CD4-positive, alpha-beta T cell treated with Interleukin-6 for 4 hours (primary cell): Measurements from ENCODE around the gene HOMER3.
A peak's percentile ranks its signal among the peaks of the same experiment; 100 is the strongest.
"Not testable (repeated sequence)": the region's sequence is repeated elsewhere in the genome, so short reads cannot be mapped to it uniquely, and the experiment has no call there.

ENCODE experiments used
- DNase-seq: peaks from one replicate; pipeline ENCODE4 v3.0.0-alpha.2; 2020; ENCODE audit warnings: mixed read lengths

The HOMER3 gene

GRCh38 chr19:18922228-18922985 lies 18.6 kb downstream of the HOMER3 start:
- no peak for DNase-seq

- DNase-seq: no peak
These were observed 19.4 kb downstream of the HOMER3 start for GRCh38 chr19:18921593-18921992.

- DNase-seq: no peak
These were observed 20.6 kb downstream of the HOMER3 start for GRCh38 chr19:18920400-18920799.

GRCh38 chr19:18919900-18920214 lies 21.2 kb downstream of the HOMER3 start:
- DNase-seq: no peak

DNA sequence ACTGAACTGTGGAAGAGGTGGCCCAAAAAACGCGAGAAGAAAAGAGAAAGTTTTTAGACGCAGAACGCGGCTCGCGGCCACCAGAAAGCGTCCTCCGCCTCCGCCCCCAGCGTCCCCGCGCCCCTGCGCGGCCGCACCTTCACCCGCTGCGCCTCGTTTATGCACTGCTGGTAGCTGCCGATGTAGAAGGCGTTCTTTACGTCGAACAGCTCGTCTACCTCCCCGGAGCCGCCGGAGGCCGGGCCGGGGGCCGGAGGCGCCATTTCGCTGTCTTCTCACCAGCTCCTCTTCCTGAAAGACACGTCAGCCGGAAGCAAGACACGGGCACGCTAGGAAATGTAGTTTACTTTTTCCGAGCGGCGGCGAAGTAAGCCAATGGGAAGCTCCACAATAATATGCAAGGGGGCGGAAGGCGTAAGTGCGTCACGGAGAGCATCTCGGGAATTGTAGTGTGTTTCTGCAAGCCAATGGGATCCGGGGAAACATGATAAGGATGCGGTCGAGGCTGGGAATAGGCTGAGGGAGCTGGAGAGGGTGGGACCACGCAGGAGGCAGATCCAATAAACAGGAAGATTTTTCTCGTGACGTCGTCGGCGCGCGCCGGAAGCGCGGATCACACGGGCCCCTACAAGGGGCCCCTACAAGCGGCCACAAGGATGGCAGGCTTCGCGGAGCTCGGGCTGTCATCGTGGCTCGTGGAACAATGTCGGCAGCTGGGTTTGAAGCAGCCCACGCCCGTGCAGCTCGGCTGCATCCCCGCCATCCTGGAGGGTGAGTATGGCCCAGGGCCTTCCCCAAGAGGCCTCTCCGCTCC lies 21.7 kb downstream of the HOMER3 start, which contains the start of the genes COPE and DDX49:
COPE (minus strand) TSS at position 302 of the 814 bp plus-strand sequence; CDS start at position 263, 39 bp downstream.
DDX49 (plus strand) TSS at position 630 of the 814 bp plus-strand sequence; CDS start at position 657, 27 bp downstream.
- peak; percentile 98 for DNase-seq

GRCh38 chr19:18917593-18917992 lies 23.4 kb downstream of the HOMER3 start:
- DNase-seq: not testable (repeated sequence)

DNA sequence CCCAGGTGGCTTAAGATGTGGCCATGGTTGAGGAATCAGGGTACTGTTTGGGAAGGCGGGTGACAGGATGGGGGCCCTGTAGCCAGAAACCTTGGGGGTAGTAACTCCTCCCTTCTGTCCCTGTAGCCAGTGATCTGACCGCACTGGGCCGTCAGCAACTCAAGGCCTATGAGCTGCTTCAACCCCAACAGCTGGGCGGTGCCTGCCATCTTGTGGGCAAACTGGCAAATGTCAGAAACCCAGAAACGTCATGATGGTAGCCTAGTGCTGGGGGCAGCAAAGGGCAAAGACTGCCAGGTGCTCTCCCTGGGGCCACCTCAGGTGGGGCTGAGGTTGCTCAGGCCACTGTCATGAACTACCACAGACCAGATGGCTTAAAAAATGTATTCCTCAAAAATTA lies 25.4 kb downstream of the HOMER3 start:
- peak; percentile 17 for DNase-seq

- no peak for DNase-seq
These were observed 27.6 kb downstream of the HOMER3 start for GRCh38 chr19:18913466-18913865.

GRCh38 chr19:18912933-18913332 lies 28.1 kb downstream of the HOMER3 start:
- no peak for DNase-seq

- DNase-seq: no peak
These were observed 30.1 kb downstream of the HOMER3 start for GRCh38 chr19:18910801-18911436.

GRCh38 chr19:18910010-18910409 lies 31.0 kb downstream of the HOMER3 start:
- no peak for DNase-seq

DNA sequence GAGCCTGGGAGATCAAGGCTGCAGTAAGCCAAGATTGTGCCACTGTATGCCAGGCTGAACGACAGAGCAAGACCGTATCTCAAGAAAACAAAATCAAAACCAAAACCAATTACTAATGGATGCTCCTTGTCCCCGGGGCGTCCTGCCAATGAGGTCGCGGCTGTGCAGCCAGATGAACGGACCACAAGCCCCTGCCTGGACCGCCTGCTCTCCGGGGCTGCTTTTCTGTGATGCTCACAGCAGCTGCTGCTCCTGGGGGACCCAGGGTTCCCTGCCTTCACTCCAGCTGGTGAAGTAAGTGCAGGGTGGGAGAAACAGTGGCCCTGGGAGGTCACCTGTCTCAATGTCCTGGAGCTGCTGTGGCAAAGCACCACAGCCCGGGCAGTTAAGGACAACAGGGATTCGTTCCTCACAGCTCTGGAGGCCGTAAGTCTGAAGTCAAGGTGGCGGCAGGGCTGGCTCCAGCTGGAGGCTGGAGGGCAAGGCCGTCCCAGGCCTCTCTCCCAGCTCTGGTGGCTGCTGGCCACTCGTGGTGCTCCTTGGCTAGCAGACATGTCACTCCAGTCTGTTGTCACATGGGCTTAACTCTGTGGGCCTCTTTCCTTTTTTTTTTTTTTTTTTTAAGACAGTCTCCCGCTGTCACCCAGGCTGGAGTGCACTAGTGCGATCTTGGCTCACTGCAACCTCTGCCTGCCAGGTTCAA lies 31.9 kb downstream of the HOMER3 start:
- DNase-seq: no peak

- DNase-seq: no peak
These were observed 34.2 kb downstream of the HOMER3 start for GRCh38 chr19:18906605-18907519.

DNA sequence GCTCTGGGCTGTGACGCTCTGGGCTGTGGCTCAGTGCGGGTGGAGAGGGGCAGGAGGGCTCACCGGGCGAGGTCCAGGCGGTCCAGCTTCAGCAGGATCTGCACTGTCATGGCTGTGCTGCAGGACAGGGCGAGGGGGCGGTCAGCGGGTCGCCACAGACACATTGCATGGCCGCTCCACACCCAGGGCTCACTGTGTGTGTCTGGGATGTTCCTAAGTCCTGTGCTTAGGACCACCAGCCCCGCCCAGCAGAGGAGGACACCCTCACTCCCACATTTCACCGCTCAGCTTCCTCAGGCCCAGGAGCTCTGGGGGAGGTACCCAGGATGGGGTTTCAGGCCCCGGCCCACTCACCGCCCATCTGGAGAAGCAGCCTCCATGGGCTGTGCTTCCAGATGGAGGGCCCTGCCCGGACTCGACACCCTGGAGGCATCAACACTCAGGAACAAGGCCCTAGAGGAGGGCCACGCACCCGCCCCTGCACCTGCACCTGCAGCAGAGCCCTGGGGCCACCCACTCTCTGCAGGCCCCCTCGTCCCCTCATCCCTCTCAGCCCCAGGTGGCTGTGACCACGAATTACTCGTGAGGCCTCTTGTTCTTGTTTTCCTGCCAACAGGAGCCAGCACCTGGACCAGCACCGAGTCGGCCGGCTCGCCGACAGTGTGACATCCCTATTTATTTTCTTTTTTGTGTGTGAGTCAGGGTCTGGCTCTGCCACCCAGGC lies 35.3 kb downstream of the HOMER3 start:
- DNase-seq: no peak

DNA sequence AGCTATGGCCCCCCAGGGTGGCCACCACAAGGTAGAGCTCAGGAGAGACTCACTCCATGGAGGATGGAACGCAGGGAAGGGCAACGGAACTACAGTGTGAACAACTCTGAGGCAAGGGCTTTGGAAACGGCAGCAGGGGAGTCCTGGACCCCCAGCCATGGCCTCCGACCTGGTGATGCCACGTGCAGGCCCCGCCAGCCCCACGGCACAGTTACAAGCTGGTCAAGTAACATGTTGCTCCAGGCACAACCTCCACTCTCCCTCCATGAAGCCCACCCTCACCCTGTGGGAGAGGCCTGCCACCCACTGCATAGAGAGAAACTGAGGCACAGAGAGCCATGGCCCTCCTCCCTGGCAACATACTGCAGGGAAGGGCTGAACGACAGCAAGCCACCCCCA lies 36.0 kb downstream of the HOMER3 start:
- DNase-seq: no peak

DNA sequence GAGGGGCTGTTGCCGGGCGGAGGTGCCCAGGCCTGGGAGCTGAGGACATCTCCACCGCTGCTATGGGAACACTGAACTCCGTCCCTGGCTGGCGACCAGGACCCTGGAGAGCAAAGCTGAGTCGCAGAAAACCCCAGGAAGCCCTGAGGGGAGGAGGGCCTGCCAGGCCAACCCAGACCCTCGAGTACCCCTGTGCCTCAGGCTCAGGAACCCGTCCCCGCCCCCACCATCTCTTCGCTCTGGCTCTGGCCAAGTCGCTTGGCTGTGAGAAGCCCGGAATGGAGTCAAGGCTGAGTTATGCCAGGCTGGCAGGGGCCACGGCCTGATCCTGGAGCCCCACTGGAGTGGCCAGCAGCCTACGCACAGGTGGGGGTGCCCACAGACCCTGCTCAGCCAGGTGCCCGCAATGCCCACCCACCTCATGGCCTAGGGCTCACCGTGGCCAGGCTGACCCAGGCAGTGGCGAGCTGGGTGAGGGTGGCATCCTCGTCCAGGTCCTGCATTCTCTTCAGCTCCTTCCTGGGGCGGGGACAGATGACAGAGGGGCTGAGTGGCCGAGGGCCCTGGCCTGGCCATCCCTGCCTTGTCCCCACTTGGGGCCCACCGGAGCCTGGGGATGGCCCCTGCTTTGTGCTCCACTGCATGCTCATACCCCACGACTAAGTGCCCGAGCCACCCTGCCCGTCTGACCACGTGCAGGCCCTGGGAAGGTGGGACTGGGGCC lies 36.5 kb downstream of the HOMER3 start:
- no peak for DNase-seq

GRCh38 chr19:18903156-18904037 lies 37.6 kb downstream of the HOMER3 start:
- no peak for DNase-seq

GRCh38 chr19:18902519-18902918 lies 38.5 kb downstream of the HOMER3 start:
- not testable (repeated sequence) for DNase-seq

DNA sequence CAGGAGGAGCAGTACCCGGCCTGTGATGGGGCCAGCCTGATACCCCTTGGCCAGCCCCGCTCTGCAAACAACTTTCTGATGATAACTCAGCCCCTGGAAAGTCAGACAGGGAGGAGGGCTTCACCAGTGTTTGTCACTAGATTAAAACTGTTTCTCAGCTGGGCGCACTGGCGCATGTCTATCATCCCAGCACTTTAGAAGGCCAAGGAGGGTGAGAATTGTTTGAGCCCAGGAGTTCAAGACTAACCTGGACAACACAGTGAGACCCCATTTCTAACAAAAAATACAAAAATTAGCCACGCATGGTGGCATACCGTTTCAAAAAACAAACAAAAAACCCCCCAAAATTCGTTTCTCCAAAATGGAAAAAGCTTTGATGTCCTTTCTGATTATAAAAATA lies 39.5 kb downstream of the HOMER3 start:
- no peak for DNase-seq
